ENCODE measurements around the gene HPCAL4.

DNA sequence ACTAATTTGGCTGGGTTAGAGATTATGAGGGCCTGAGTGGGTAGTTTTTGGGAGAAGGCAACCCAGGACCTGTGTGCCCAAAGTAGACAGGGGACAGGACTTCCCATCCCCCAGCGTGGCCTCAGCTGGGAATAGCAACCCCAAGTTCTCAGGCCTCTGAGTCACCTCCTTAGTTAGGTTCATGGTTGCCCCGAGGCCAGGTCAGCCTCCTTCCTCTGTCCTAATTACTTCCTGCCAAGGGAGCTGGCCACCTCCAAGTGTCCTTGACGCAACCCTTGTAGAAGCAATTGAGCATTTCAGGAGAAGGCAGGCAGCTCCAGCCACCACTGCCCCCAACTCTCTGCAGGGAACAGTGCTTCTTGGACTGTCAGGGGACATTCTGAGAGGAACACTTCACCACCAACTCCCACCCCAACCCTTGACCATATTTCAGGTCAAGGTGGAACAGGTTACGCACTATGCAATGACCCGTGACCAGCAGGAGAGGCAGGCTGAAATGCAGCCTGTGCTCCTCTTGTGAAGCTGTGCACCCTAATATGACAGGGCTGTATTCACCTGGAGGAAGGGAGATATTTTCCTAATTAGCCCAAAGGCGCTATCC, 14.2 kb downstream of the HPCAL4 start:
- TF ChIP-seq, protein P1, sequence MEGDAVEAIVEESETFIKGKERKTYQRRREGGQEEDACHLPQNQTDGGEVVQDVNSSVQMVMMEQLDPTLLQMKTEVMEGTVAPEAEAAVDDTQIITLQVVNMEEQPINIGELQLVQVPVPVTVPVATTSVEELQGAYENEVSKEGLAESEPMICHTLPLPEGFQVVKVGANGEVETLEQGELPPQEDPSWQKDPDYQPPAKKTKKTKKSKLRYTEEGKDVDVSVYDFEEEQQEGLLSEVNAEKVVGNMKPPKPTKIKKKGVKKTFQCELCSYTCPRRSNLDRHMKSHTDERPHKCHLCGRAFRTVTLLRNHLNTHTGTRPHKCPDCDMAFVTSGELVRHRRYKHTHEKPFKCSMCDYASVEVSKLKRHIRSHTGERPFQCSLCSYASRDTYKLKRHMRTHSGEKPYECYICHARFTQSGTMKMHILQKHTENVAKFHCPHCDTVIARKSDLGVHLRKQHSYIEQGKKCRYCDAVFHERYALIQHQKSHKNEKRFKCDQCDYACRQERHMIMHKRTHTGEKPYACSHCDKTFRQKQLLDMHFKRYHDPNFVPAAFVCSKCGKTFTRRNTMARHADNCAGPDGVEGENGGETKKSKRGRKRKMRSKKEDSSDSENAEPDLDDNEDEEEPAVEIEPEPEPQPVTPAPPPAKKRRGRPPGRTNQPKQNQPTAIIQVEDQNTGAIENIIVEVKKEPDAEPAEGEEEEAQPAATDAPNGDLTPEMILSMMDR (IDR thresholded peaks at IDR 0.05; ENCODE audit: low read length) = no peak
- TF ChIP-seq EZH2 (optimal IDR thresholded peaks at IDR 0.05; ENCODE audit: low read depth, low read length) = no peak
- no peak for TF ChIP-seq EZH2phosphoT487 (IDR thresholded peaks at IDR 0.05; ENCODE audit: low read length)
